Endothelial cell (in vitro differentiated cells): ENCODE measurements around the gene ZNF358. TPM values are rescaled to one million over a fixed set of nuclear protein-coding genes. Genes with fewer than 3 reads are reported as not detected.

ENCODE experiments used
- DNase-seq: peaks from one replicate; pipeline ENCODE4 v3.0.0; 2021; ENCODE audit warnings: low spot score
- H3K27ac Mint-ChIP-seq: one replicate; pipeline ENCODE4 v1.8.0; 2021; ENCODE audit warnings: mixed read lengths, inconsistent platforms; ENCODE audit not compliant: unreplicated experiment
- H3K27me3 Mint-ChIP-seq: one replicate; pipeline ENCODE4 v1.8.0; 2021; ENCODE audit warnings: mild to moderate bottlenecking, moderate library complexity, mixed read lengths, inconsistent platforms; ENCODE audit not compliant: unreplicated experiment
- H3K36me3 Mint-ChIP-seq: one replicate; pipeline ENCODE4 v1.8.0; 2021; ENCODE audit warnings: mild to moderate bottlenecking, low read depth, mixed read lengths, inconsistent platforms; ENCODE audit not compliant: unreplicated experiment
- H3K4me1 Mint-ChIP-seq: one replicate; pipeline ENCODE4 v1.8.0; 2021; ENCODE audit warnings: mild to moderate bottlenecking, mixed read lengths, inconsistent platforms; ENCODE audit not compliant: unreplicated experiment
- H3K4me3 Mint-ChIP-seq: one replicate; pipeline ENCODE4 v1.8.0; 2021; ENCODE audit warnings: mild to moderate bottlenecking, mixed read lengths, inconsistent platforms; ENCODE audit not compliant: unreplicated experiment
- H3K9me3 Mint-ChIP-seq: one replicate; pipeline ENCODE4 v1.8.0; 2021; ENCODE audit warnings: mixed read lengths, inconsistent platforms; ENCODE audit not compliant: unreplicated experiment
- total RNA-seq: library from RNA; stranded (reverse); fragmentation: NEBNext Ultra II Directional; extraction: Animal tissue kit (Norgen Biotek cat#: 25700); gene quantifications from one replicate; pipeline ENCODE4 v1.2.1, GENCODE V29; 2021; ENCODE audit not compliant: unreplicated experiment
- TF ChIP-seq, protein P1 (sequence below): fragments of 200-600 bp; sonication (generic); IDR thresholded peaks from one replicate; pipeline ENCODE4 v1.5.0; 2021; ENCODE audit warnings: antibody characterized with exemption; ENCODE audit not compliant: unreplicated experiment

Gene ZNF358
- total RNA-seq, 1 donor from 2014 or later: 87.4 TPM

DNA sequence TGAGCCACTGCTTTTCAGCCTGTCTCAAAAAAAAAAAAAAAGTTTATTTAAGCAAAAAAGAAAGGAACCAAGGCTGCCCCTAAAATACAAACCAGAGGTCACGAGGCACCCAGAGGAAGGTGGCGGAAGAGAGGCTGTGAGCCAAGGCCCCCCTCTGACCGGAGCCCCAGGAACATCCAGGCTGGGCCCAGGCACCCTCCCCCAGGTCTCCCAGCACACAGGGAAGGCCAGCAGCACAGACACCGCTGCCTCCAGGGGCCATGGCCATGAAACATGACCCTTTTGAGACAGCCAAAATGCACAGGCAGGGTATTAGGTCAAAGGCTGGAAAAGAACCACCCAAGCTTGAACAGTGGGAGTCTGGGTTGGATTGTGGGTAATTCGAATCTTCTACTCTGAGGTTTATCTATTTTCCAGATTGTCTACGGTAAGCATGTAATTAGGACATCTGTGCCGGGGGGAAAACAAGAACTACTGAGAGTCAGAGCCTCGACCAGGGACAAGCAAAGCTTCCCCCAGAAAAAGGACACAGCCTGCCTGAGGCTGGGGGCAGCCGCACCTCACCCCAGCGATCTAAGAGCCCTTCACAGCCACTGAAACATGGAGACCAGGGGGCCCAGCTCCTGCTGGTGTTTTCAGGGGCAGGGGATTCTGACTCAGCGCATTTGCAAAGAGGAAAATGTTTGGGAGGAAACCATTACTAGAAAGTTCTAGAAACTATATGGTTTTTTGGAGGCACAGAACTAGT is 35.5 kb upstream of the ZNF358 start:
- H3K4me3 Mint-ChIP-seq: no peak overlapping the region
- H3K27ac Mint-ChIP-seq: no peak overlapping the region
- H3K9me3 Mint-ChIP-seq: no peaks in the 10 kb centered on the region
- DNase-seq: no peak
- peaks cover 7% of the 10 kb centered on the region for H3K36me3 Mint-ChIP-seq
- TF ChIP-seq, protein P1, sequence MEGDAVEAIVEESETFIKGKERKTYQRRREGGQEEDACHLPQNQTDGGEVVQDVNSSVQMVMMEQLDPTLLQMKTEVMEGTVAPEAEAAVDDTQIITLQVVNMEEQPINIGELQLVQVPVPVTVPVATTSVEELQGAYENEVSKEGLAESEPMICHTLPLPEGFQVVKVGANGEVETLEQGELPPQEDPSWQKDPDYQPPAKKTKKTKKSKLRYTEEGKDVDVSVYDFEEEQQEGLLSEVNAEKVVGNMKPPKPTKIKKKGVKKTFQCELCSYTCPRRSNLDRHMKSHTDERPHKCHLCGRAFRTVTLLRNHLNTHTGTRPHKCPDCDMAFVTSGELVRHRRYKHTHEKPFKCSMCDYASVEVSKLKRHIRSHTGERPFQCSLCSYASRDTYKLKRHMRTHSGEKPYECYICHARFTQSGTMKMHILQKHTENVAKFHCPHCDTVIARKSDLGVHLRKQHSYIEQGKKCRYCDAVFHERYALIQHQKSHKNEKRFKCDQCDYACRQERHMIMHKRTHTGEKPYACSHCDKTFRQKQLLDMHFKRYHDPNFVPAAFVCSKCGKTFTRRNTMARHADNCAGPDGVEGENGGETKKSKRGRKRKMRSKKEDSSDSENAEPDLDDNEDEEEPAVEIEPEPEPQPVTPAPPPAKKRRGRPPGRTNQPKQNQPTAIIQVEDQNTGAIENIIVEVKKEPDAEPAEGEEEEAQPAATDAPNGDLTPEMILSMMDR: no peak
- peaks cover 7% of the 10 kb centered on the region for H3K4me1 Mint-ChIP-seq
- peaks cover 10% of the 10 kb centered on the region for H3K27me3 Mint-ChIP-seq

DNA sequence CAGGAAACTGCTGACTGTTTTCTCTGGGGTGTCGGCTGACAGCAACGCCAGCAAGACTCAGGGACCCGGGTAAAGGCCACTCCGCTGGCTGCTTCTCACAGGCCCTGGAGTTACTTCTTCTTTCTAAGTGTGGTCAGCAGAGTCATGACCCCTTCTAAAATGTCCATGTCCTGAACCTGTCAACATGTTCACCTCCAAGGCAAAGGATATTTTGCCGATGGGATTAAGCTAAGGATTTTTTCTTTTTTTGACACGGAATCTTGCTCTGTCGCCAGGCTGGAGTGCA is 35.0 kb upstream of the ZNF358 start:
- TF ChIP-seq, protein P1: no peak
- H3K4me3 Mint-ChIP-seq: no peak overlapping the region
- peaks cover 7% of the 10 kb centered on the region for H3K36me3 Mint-ChIP-seq
- no peaks in the 10 kb centered on the region for H3K9me3 Mint-ChIP-seq
- H3K27ac Mint-ChIP-seq: no peak overlapping the region
- DNase-seq: no peak
- H3K27me3 Mint-ChIP-seq: peaks cover 9% of the 10 kb centered on the region
- H3K4me1 Mint-ChIP-seq: peaks cover 7% of the 10 kb centered on the region

DNA sequence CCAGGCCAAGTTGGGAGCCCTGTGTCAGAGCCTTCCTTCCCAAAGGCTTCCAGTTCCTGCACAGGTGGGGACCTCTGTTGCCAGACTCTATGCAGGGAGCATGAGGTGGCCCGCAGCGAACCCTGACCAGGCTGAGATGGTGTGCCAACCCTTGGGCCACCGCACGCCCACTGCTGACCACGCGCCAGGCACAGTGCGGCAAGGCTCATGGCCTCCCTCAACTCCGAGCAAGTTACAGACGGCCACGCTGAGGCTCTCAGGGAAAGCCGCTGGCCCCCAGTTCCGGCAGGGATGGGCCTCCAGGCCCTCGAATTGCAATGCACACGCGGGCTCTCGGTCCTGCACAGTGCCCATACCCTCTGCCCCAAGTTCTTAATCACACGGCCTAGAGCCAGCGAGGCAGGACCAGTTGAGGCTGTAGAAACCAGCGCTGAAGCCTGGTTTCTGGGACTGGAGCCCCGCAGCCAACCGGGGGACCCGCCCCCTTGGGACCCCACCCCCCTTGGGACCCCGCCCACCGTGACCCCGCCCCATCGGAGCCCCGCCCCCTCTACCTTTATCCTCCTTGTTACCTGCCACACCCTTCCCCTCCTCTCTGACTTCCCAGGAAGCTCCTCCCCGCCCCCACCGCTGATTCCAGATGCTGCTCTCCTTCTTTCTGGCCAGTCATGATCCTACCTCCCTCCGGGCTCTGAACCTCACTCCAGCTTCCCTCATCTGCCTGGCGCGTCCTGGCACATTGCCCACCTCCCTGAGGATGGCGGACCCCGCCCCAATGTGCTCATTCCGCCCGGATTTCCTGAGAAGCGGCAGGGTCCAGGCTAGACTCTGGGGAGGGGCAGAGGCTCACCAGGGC is 33.1 kb upstream of the ZNF358 start:
- H3K4me3 Mint-ChIP-seq: no peak overlapping the region
- H3K27me3 Mint-ChIP-seq: peaks cover 9% of the 10 kb centered on the region
- DNase-seq: peak; percentile 23
- no peak overlapping the region for H3K27ac Mint-ChIP-seq
- H3K4me1 Mint-ChIP-seq: peaks cover 7% of the 10 kb centered on the region
- peaks cover 7% of the 10 kb centered on the region for H3K36me3 Mint-ChIP-seq
- TF ChIP-seq, protein P1: no peak
- no peaks in the 10 kb centered on the region for H3K9me3 Mint-ChIP-seq

DNA sequence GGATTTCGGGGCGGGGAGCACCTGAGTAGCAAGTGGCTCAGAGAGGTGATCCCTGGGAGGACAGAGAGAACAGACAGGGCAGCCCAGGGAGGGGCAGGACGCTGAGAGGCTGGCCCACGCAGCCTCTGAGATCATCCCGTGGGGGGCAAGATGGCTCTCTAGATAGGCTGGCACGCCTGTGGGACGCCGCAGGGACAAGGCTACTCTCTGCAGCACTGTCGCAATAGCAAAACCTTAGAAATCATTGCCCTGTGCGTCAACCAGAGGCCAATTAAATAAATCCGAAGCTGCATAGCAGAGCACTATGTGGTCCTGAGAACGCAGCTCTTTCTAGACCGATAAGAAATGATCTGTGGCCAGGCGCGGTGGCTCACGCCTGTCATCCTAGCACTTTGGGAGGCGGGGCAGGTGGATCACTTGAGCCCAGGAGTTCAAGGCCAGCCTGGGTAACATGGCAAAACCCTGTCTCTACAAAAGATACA is 32.1 kb upstream of the ZNF358 start:
- peaks cover 7% of the 10 kb centered on the region for H3K36me3 Mint-ChIP-seq
- peaks cover 8% of the 10 kb centered on the region for H3K27me3 Mint-ChIP-seq
- H3K4me3 Mint-ChIP-seq: no peak overlapping the region
- no peaks in the 10 kb centered on the region for H3K9me3 Mint-ChIP-seq
- H3K4me1 Mint-ChIP-seq: peaks cover 7% of the 10 kb centered on the region
- TF ChIP-seq, protein P1: no peak
- H3K27ac Mint-ChIP-seq: no peak overlapping the region
- no peak for DNase-seq

DNA sequence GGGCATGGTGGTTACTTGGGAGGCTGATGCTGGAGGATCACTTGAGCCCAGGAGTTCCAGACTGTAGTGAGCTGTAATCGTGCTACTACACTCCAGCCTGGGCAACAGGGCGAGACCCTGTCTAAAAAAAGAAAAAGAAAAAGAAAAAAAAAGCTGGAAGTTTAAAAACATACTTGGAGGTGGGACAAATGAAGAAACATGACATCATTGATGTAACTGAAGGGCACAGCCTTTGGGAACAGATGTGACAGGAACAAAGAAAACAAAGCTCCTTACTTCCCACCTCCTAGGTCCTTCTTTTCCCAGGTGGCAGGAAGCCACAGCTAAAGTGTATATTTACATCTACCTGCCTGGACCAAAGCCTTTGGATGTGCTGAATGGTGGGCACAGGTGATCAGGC is 29.0 kb upstream of the ZNF358 start:
- H3K4me3 Mint-ChIP-seq: no peak overlapping the region
- H3K4me1 Mint-ChIP-seq: peaks cover 14% of the 10 kb centered on the region
- TF ChIP-seq, protein P1: no peak
- no peak for DNase-seq
- no peaks in the 10 kb centered on the region for H3K9me3 Mint-ChIP-seq
- peaks cover 7% of the 10 kb centered on the region for H3K27me3 Mint-ChIP-seq
- no peak overlapping the region for H3K27ac Mint-ChIP-seq
- peaks cover 5% of the 10 kb centered on the region for H3K36me3 Mint-ChIP-seq
